Retina (tissue), 1 donor: ENCODE measurements around the gene CDH4.

Source experiments
- DNase-seq: peaks from one replicate; pipeline ENCODE4 v3.0.0-alpha.2; 2016

The CDH4 gene

GRCh38 chr20:61930776-61931475, 678.9 kb downstream of the CDH4 start:
- no peak for DNase-seq

- DNase-seq = no peak
Observed at GRCh38 chr20:61931476-61932198, 679.6 kb downstream of the CDH4 start.

GRCh38 chr20:61932199-61932592, 680.1 kb downstream of the CDH4 start:
- DNase-seq = no peak

- no peak for DNase-seq
Observed at GRCh38 chr20:61932711-61933480, 680.8 kb downstream of the CDH4 start.

GRCh38 chr20:61933481-61933950, 681.5 kb downstream of the CDH4 start:
- no peak for DNase-seq

GRCh38 chr20:61933951-61934715, 682.1 kb downstream of the CDH4 start:
- no peak for DNase-seq

- no peak for DNase-seq
Observed at GRCh38 chr20:61934716-61935530, 682.9 kb downstream of the CDH4 start.

- no peak for DNase-seq
Observed at GRCh38 chr20:61935926-61936700, 684.1 kb downstream of the CDH4 start.

- no peak for DNase-seq
Observed at GRCh38 chr20:61936701-61937131, 684.7 kb downstream of the CDH4 start.

GRCh38 chr20:61937146-61937962, 685.3 kb downstream of the CDH4 start:
- no peak for DNase-seq

GRCh38 chr20:61937963-61938838, 686.1 kb downstream of the CDH4 start:
- DNase-seq = no peak

GRCh38 chr20:61938839-61939690, 687.0 kb downstream of the CDH4 start:
- no peak for DNase-seq

- no peak for DNase-seq
Observed at GRCh38 chr20:61939691-61940360, 687.8 kb downstream of the CDH4 start.

- no peak for DNase-seq
Observed at GRCh38 chr20:61940491-61940890, 688.4 kb downstream of the CDH4 start.

GRCh38 chr20:61940976-61941720, 689.1 kb downstream of the CDH4 start:
- no peak for DNase-seq

- no peak for DNase-seq
Observed at GRCh38 chr20:61941721-61942405, 689.8 kb downstream of the CDH4 start.
